ENCODE measurements around the gene EPB41L1. TPM values are rescaled to one million over a fixed set of nuclear protein-coding genes. Genes with fewer than 3 reads are reported as not detected.

The EPB41L1 gene
- total RNA-seq, 3 donors from 2014 or later (not counting 1 experiment from before 2014, with no cell fraction given) = 0.21 to 0.29 TPM; not detected in 1

- H3K9me3 Mint-ChIP-seq = no peaks in the 10 kb centered on the region
These were observed 28.1 kb downstream of the EPB41L1 start for GRCh38 chr20:36182604-36183154.

GRCh38 chr20:36183155-36183944 lies 28.8 kb downstream of the EPB41L1 start:
- H3K36me3 ChIP-seq (ENCODE audit: control insufficient read depth, insufficient read depth, low read length) = no peaks in the 10 kb centered on the region
- intact Hi-C loops (cut with micrococcal nuclease) = no loop called here
- Mint-ChIP-seq H3K36me3 (no peaks in the 10 kb centered on the region), H3K27me3 (ENCODE audit: low read depth in 2 of 2) (no peaks in the 10 kb centered on the region), H3K27ac (no peak overlapping the region), H3K4me1 (no peaks in the 10 kb centered on the region), H3K9me3 (no peaks in the 10 kb centered on the region), H3K4me3 (no peak overlapping the region)
- 86% methylated on average over 8 of the region's 8 CpGs for WGBS (ENCODE audit: insufficient coverage)
- DNase-seq (no peak), ATAC-seq (no peak)
- no peak overlapping the region for H3K27ac ChIP-seq (ENCODE audit: low read length)
- H3K9me3 ChIP-seq (ENCODE audit: control insufficient read depth, insufficient read depth, low read length) = no peaks in the 10 kb centered on the region
- H3K4me1 ChIP-seq (ENCODE audit: control insufficient read depth, insufficient read depth, low read length) = no peaks in the 10 kb centered on the region
- H3K27me3 ChIP-seq (ENCODE audit: control insufficient read depth, insufficient read depth, low read length) = no peaks in the 10 kb centered on the region
- TF ChIP-seq CTCF (IDR thresholded peaks at IDR 0.05) = no peak
- H3K4me3 ChIP-seq (ENCODE audit: low read length) = no peak overlapping the region

More at GRCh38 chr20:36182604-36183154, 28.1 kb downstream of the EPB41L1 start:
- H3K36me3 ChIP-seq (ENCODE audit: control insufficient read depth, insufficient read depth, low read length) = no peaks in the 10 kb centered on the region
- Mint-ChIP-seq H3K36me3 (no peaks in the 10 kb centered on the region), H3K4me1 (no peaks in the 10 kb centered on the region), H3K27ac (no peak overlapping the region), H3K4me3 (no peak overlapping the region), H3K27me3 (ENCODE audit: low read depth in 2 of 2) (no peaks in the 10 kb centered on the region)
- TF ChIP-seq CTCF (IDR thresholded peaks at IDR 0.05) = no peak
- H3K4me3 ChIP-seq (ENCODE audit: low read length) = no peak overlapping the region
- H3K27me3 ChIP-seq (ENCODE audit: control insufficient read depth, insufficient read depth, low read length) = no peaks in the 10 kb centered on the region
- 90% methylated on average over 6 of the region's 6 CpGs for WGBS (ENCODE audit: insufficient coverage)
- ATAC-seq (no peak), DNase-seq (no peak)
- H3K27ac ChIP-seq (ENCODE audit: low read length) = no peak overlapping the region
- no peaks in the 10 kb centered on the region for H3K4me1 ChIP-seq (ENCODE audit: control insufficient read depth, insufficient read depth, low read length)
- H3K9me3 ChIP-seq (ENCODE audit: control insufficient read depth, insufficient read depth, low read length) = no peaks in the 10 kb centered on the region
- intact Hi-C loops (cut with micrococcal nuclease) = no loop called here

GRCh38 chr20:36184816-36185776 lies 30.6 kb downstream of the EPB41L1 start:
- DNase-seq = no peak
- H3K27ac ChIP-seq (ENCODE audit: low read length) = no peak overlapping the region
- no peak overlapping the region for H3K27ac Mint-ChIP-seq
- H3K9me3 Mint-ChIP-seq = no peaks in the 10 kb centered on the region
- H3K36me3 Mint-ChIP-seq = no peaks in the 10 kb centered on the region
- no peak for ATAC-seq
- no peak for TF ChIP-seq CTCF (IDR thresholded peaks at IDR 0.05)
- H3K27me3 Mint-ChIP-seq (ENCODE audit: low read depth in 2 of 2) = no peaks in the 10 kb centered on the region
- no peaks in the 10 kb centered on the region for H3K4me1 ChIP-seq (ENCODE audit: control insufficient read depth, insufficient read depth, low read length)
- H3K36me3 ChIP-seq (ENCODE audit: control insufficient read depth, insufficient read depth, low read length) = no peaks in the 10 kb centered on the region
- no peaks in the 10 kb centered on the region for H3K9me3 ChIP-seq (ENCODE audit: control insufficient read depth, insufficient read depth, low read length)
- H3K4me1 Mint-ChIP-seq = no peaks in the 10 kb centered on the region
- 90% methylated on average over 15 of the region's 15 CpGs for WGBS (ENCODE audit: insufficient coverage)
- H3K4me3 Mint-ChIP-seq = no peak overlapping the region
- H3K4me3 ChIP-seq (ENCODE audit: low read length) = no peak overlapping the region
- no peaks in the 10 kb centered on the region for H3K27me3 ChIP-seq (ENCODE audit: control insufficient read depth, insufficient read depth, low read length)
- intact Hi-C loops (cut with micrococcal nuclease) = no loop called here

All from natural killer cell (primary cell).